Smooth muscle cell (in vitro differentiated cells): ENCODE data around the gene CBFA2T2. TPM values are rescaled to one million over a fixed set of nuclear protein-coding genes. Genes with fewer than 3 reads are reported as not detected.

ENCODE experiments used
- DNase-seq: peaks from one replicate; lab custom pipeline; 2025; ENCODE audit not compliant: unreplicated experiment; lab: John Stamatoyannopoulos, UW
- H2AFZ ChIP-seq: fragments of 200-600 bp; sonication (generic); 2 replicates; pipeline ENCODE4 v1.6.0; 2016; ENCODE audit warnings: antibody characterized with exemption, low read depth, mild to moderate bottlenecking
- H3F3A ChIP-seq: fragments of 200-600 bp; sonication (generic); 2 replicates; pipeline ENCODE4 v1.6.0; 2017; ENCODE audit warnings: antibody characterized with exemption, low read depth
- H3K27ac ChIP-seq: fragments of 200-600 bp; sonication (generic); 2 replicates; pipeline ENCODE4 v1.5.1; 2016; ENCODE audit warnings: low read depth, mild to moderate bottlenecking
- H3K27me3 ChIP-seq: fragments of 200-600 bp; sonication (generic); 2 replicates; pipeline ENCODE4 v1.6.1; 2016; ENCODE audit warnings: low read depth, mild to moderate bottlenecking
- H3K36me3 ChIP-seq: fragments of 200-600 bp; sonication (generic); 2 replicates; pipeline ENCODE4 v1.5.1; 2016; ENCODE audit warnings: low read depth
- H3K4me1 ChIP-seq: fragments of 200-600 bp; sonication (generic); 2 replicates; pipeline ENCODE4 v1.5.1; 2016; ENCODE audit warnings: low read depth
- H3K4me2 ChIP-seq: fragments of 200-600 bp; sonication (generic); 2 replicates; pipeline ENCODE4 v1.6.0; 2016; ENCODE audit warnings: mild to moderate bottlenecking
- H3K4me3 ChIP-seq: fragments of 200-600 bp; sonication (generic); 2 replicates; pipeline ENCODE4 v1.5.1; 2016; ENCODE audit warnings: mild to moderate bottlenecking
- H3K79me2 ChIP-seq: fragments of 200-600 bp; sonication (generic); 2 replicates; pipeline ENCODE4 v1.6.0; 2016; ENCODE audit warnings: low read depth, mild to moderate bottlenecking
- H3K9ac ChIP-seq: fragments of 200-600 bp; sonication (generic); 2 replicates; pipeline ENCODE4 v1.6.0; 2016; ENCODE audit warnings: low read depth
- H3K9me3 ChIP-seq: fragments of 200-600 bp; sonication (generic); replicated peaks from 2 replicates; pipeline ENCODE4 v1.5.1; 2016; ENCODE audit warnings: low read depth
- H4K20me1 ChIP-seq: fragments of 200-600 bp; sonication (generic); 2 replicates; pipeline ENCODE4 v1.6.0; 2016; ENCODE audit warnings: low read depth
- WGBS: methylation state at CpG from one replicate; pipeline ENCODE4 v1.1.7; 2016; ENCODE audit warnings: low lambda C conversion rate; 5-methylcytosine and 5-hydroxymethylcytosine counted together
- polyA plus RNA-seq: library from polyadenylated mRNA; unstranded; fragments of >200 nt; fragmentation: Nextera tagmentation; extraction: Ambion mirVana; gene quantifications from 2 replicates; pipeline ENCODE4 v1.2.1, GENCODE V29; 2016
- total RNA-seq: library from RNA; depleted of rRNA; stranded (reverse); fragments of >200 nt; gene quantifications from 2 replicates; pipeline ENCODE4 v1.2.3, GENCODE V29; 2014
- TF ChIP-seq, protein P1 (sequence below): fragments of 200-600 bp; sonication (generic); IDR thresholded peaks from 2 replicates; pipeline ENCODE4 v1.5.1; 2017; ENCODE audit warnings: borderline replicate concordance, mild to moderate bottlenecking, antibody characterized with exemption; ENCODE audit not compliant: insufficient read depth, poor library complexity, severe bottlenecking

CBFA2T2 gene
- total and polyA plus RNA-seq, 2 experiments from 2014 or later, result 18.2 to 41.6 TPM

- no peak overlapping the region for H2AFZ ChIP-seq
- H3K27me3 ChIP-seq, result no peaks in the 10 kb centered on the region
- H4K20me1 ChIP-seq, result no peaks in the 10 kb centered on the region
- H3K9me3 ChIP-seq, result no peaks in the 10 kb centered on the region
- H3K4me3 ChIP-seq, result no peak overlapping the region
- H3K79me2 ChIP-seq, result peaks cover 5% of the 10 kb centered on the region
- peaks cover 12% of the 10 kb centered on the region for H3F3A ChIP-seq
- peaks cover 6% of the 10 kb centered on the region for H3K4me1 ChIP-seq
- TF ChIP-seq, protein P1, sequence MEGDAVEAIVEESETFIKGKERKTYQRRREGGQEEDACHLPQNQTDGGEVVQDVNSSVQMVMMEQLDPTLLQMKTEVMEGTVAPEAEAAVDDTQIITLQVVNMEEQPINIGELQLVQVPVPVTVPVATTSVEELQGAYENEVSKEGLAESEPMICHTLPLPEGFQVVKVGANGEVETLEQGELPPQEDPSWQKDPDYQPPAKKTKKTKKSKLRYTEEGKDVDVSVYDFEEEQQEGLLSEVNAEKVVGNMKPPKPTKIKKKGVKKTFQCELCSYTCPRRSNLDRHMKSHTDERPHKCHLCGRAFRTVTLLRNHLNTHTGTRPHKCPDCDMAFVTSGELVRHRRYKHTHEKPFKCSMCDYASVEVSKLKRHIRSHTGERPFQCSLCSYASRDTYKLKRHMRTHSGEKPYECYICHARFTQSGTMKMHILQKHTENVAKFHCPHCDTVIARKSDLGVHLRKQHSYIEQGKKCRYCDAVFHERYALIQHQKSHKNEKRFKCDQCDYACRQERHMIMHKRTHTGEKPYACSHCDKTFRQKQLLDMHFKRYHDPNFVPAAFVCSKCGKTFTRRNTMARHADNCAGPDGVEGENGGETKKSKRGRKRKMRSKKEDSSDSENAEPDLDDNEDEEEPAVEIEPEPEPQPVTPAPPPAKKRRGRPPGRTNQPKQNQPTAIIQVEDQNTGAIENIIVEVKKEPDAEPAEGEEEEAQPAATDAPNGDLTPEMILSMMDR, result no peak
- 97% methylated on average over 21 of the region's 21 CpGs for WGBS
- DNase-seq, result no peak
- H3K4me2 ChIP-seq, result no peak overlapping the region
- no peak overlapping the region for H3K27ac ChIP-seq
- no peak overlapping the region for H3K9ac ChIP-seq
- H3K36me3 ChIP-seq, result peaks cover 6% of the 10 kb centered on the region
Measured at GRCh38 chr20:33660035-33660684, 170.3 kb downstream of the CBFA2T2 start.

- H3K4me3 ChIP-seq, result no peak overlapping the region
- H2AFZ ChIP-seq, result no peak overlapping the region
- H3K79me2 ChIP-seq, result peaks cover 5% of the 10 kb centered on the region
- DNase-seq, result no peak
- WGBS, result 93% methylated on average over 7 of the region's 7 CpGs
- H3K27ac ChIP-seq, result no peak overlapping the region
- H3F3A ChIP-seq, result peaks cover 8% of the 10 kb centered on the region
- H3K27me3 ChIP-seq, result no peaks in the 10 kb centered on the region
- H4K20me1 ChIP-seq, result no peaks in the 10 kb centered on the region
- H3K9me3 ChIP-seq, result no peaks in the 10 kb centered on the region
- TF ChIP-seq, protein P1, result no peak
- H3K9ac ChIP-seq, result no peak overlapping the region
- no peak overlapping the region for H3K4me2 ChIP-seq
- peaks cover 6% of the 10 kb centered on the region for H3K36me3 ChIP-seq
- H3K4me1 ChIP-seq, result peaks cover 6% of the 10 kb centered on the region
Measured at GRCh38 chr20:33660685-33661058, 170.8 kb downstream of the CBFA2T2 start.

DNA sequence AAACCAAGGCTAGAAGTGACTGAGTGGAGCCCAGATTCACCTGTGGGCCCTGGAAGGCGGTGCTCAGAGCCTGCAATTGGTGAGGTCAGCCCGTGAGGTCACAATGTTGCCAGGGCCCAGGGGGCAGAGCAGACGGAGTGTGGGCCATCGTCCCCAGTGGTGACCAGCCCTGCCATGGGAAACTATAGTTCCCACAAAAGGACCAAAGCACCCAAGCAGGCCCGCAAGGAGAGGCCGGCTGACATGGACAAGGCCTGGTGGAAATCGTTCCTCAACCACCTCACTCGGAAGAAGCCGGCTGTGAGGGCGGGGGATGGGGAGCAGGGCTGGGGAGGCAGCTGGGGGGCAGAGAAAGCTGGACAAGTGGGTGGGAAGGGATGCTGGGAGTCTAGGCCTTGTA, 172.3 kb downstream of the CBFA2T2 start, which contains the start of gene C20orf144:
Gene C20orf144, plus strand, starts transcription at position 156 of the 400 bp plus-strand sequence. Its CDS starts 19 bp downstream, at position 175.
- WGBS, result 95% methylated on average over 10 of the region's 10 CpGs

More for the DNA sequence above, 172.3 kb downstream of the CBFA2T2 start, which contains the start of gene C20orf144:
- Histone ChIP-seq H3K27ac (peak within 1 kb of the TSS; percentile 63), H3F3A (peaks cover 12% of the 10 kb centered on the region), H2AFZ (peak within 1 kb of the TSS; percentile 56), H3K36me3 (peaks cover 6% of the 10 kb centered on the region), H3K27me3 (no peaks in the 10 kb centered on the region), H3K79me2 (peaks cover 5% of the 10 kb centered on the region), H3K4me1 (peaks cover 6% of the 10 kb centered on the region), H3K9ac (peak within 1 kb of the TSS; percentile 66), H3K4me2 (peak within 1 kb of the TSS; percentile 96), H3K4me3 (peak within 1 kb of the TSS; percentile 75), H3K9me3 (no peaks in the 10 kb centered on the region), H4K20me1 (no peaks in the 10 kb centered on the region)
- no peak for DNase-seq
- TF ChIP-seq, protein P1, result no peak
